NCI-H345 (cell line): Measurements from ENCODE around the gene ZNF507.
"Not testable (repeated sequence)": the region's sequence is repeated elsewhere in the genome, so short reads cannot be mapped to it uniquely, and the experiment has no call there.

Experiments used
- DNase-seq: peaks from one replicate; lab custom pipeline; 2025; lab: John Stamatoyannopoulos, UW

ZNF507 gene

DNA sequence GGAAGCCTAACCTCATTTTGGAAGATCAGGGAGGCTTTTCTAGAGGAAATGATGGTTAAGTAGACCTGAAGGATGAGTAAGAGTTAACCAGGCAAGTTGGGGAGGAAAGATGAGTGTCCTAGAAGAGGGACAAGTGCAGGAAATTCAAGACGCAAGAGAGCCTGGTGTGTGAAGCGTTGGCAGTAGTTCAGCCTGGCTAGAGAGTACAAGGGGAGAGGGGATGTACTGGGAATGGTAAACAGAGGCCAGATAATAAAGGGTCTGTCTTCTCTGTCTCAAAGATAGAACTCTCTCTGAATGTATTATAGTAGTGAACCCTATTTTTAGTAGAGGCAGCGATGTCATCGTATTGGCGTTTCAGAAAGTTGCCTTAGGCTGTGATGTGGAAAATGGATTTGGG lies 69.8 kb downstream of the ZNF507 start:
- DNase-seq: no peak

DNA sequence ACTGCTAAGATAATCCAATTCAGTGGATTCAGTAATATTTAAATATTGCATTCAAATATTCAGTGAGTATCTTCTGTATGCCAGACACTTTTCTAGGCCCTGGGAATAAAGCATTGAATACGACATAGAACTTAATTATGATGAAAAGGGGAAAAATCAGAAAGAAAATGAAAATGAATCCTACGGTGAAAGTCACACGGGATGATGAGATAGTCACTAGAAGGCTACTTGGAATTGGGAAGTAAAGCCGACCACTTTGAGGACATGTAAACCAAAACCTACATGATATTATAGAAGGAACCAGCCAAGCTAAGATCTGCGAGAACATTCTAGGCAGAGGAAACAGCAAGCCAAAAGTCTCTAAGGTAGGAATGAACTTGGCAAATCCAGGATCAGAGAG lies 70.3 kb downstream of the ZNF507 start:
- DNase-seq: no peak

DNA sequence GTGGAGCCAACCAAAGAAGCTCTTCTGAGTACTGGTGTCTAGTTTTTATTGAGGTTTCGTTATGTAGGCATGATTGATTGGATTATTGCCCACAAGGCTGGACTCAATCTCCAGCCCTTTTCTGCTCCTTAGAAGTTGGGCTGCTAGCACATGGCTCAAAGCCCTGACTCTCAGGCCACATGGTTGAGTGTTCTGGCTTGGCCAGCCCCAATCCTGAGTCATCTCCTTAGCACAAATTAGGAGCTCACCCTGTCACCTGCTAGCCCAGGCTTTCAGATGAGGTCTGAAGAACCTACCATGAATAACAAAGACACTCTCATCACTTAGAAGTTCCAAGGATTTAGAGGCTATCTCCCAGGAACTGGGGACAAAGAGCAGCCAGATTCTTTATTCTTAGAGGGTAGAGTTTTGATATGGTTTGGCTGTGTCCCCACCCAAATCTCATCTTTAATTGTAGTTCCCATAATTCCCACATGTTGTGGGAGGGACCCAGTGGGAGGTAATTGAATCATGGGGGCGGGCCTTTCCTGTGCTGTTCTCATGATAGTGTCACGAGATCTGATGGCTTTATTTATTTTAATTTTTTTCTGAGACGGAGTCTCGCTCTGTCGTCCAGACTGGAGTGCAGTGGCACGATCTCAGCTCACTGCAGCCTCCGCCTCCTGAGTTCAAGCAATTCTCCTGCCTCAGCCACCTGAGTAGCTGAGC lies 71.5 kb downstream of the ZNF507 start:
- no peak for DNase-seq

DNA sequence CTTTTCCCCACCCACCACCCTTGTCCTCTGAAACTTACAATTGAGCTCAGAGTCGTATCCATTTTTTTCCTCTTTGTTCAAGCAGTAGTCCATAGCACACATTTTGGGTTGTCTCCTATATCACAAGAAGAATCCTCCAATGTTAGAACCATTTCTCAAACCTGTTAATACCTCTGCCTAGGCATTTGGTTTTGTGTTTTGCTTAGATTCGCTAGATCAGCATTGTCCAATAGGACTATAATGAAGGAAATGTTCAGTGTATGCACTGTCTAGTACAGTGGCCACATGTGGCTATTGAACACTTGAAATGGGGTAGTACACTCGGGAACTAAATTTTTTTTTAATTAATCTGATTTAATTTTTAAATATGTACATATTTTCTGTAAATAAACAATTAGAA lies 72.7 kb downstream of the ZNF507 start:
- DNase-seq: no peak

DNA sequence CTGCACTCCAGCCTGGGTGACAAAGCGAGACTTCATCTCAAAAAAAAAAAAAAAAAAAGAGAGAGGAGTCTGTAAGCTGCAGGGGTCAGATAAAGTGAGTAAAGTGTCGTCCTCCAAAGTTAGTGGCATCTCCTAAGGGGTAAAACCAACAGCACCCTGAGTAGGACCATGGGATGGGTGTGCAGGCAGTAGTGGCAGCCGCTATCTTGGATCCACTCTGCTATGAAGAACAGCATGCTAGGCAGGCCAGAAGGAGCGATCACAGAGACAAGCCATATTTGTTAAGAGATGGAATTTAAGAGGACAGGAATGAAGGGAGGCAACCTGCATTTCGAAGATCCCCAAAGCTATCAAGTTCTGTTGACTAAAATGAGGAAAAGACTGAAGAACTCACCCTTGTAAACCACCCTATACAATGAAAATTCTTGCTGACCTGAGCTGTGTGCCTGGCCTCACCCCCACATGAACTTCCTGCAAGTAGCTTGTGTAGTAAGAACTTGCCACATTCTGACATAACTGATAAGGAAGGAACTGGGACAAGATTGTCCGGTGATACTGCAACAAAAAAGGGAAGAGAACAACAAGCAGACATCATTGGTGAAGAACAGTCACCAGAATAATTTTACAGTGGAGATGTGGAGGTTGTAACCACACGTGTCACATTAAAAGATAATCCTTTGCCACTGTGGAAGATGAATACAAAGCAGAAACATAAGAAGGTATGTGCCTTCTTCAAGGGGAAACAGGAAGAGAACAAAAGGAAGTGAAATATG lies 76.4 kb downstream of the ZNF507 start:
- DNase-seq: no peak

DNA sequence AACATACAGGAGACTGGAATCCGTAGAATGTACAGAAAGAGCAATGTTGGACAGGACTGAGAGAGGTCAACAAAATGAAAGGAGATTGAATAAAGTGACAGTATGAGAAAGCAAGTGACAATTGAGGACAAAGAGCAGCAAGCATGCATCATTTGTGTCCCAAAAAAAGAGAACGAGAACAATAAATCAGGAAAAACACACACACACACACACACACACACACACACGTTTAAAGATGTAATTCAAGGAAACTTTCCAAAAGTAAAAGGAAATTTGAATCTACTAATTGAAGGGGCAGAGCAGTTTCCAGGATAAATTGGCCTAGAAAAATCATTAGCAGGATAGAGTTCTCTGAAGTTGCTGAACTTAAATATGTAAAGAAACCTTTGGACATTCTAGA lies 77.0 kb downstream of the ZNF507 start:
- no peak for DNase-seq

DNA sequence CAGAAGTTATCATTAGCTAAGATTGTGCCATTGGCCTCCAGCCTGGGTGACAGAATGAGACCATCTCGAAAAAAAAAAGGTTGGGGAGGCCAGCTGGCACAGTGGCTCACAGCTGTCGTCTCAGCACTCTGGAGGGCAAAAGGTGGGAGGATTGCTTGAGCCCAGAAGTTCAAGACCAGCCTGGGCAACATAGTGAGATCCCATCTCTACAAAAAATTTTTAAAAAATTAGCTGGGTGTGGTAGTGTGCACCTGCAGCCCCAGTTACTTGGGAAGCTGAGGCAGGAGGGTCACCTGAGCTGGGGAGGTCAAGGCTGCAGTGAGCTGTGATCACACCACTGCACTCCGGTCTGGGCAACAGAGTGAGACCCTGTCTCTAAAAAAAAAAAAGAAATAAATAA lies 78.5 kb downstream of the ZNF507 start:
- not testable (repeated sequence) for DNase-seq

DNA sequence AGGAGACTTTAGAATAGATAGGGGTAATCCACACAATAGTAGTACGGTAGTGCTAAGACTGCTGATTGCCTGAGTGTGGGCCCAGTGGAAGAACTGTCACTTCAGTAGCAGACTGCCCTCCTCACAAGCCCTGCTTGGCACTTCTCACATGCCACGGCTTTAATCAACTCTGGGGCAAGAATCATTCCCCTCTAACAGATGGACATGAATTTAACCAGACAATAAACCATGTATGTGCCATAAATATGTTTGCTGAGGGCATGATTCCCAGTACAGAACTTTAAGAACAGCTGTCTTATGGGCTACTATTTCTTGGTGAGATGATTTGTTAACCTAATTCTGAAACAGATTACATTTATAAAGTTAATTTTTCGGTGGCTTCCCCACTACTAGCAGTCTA lies 82.1 kb downstream of the ZNF507 start:
- DNase-seq: no peak

DNA sequence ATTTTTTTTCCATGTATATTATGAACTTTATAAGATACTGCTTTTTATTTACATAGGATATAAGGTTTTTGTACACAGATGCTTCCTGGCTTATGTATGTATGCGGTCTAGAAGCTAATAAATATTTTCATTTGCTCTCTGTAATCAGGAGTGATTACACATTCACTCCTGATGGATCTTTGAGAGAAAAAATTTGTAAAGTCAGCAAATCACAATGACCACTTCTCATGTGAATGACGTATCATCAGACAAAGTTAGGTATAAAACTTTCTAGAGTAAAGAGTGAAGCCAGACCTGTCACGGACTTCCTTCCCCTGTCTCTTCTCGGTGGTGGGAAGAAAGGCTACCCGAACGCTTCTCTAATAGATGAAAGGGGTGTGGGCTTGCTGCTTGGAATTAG lies 91.3 kb downstream of the ZNF507 start:
- DNase-seq: no peak

DNA sequence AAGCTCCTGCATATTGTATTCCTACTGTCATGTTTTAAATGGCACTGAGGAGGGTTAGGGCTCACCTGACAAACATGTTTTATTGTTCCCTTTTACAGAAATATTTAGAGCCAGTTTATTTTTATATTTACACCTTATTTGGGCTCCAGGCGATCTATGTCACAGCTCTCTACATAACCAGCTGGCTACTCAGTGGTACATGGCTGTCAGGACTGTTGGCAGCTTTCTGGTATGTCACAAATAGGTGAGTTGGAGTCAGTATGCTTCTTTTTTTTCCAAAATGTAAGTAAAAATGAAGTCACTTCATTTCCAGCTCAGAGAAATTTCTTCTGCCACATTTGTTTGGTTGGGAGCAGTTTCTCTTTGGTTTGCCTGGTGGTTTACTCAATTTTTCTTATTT lies 91.7 kb downstream of the ZNF507 start:
- DNase-seq: no peak
